Caco-2 (cell line): ENCODE results near the gene RCOR3. TPM values are rescaled to one million over a fixed set of nuclear protein-coding genes. Genes with fewer than 3 reads are reported as not detected.
"Not testable (repeated sequence)": the region's sequence is repeated elsewhere in the genome, so short reads cannot be mapped to it uniquely, and the experiment has no call there.

Source experiments
- BruUV-seq: library from RNA; stranded (reverse); fragments of 400-500 nt; replicated peaks from 2 replicates; lab custom pipeline; 2021; lab: Mats Ljungman, UMichigan
- CTCF ChIA-PET: fragments of 300-600 bp; sonication (Branson Sonifier 250); formaldehyde crosslinking; loops from one replicate; lab custom pipeline; 2022; ENCODE audit warnings: antibody characterized with exemption; lab: Charles Lee
- POLR2A ChIA-PET: fragments of 300-600 bp; sonication (Branson Sonifier 250); formaldehyde crosslinking; loops from one replicate; lab custom pipeline; 2022; ENCODE audit warnings: antibody characterized with exemption; lab: Charles Lee
- DNase-seq, 2 experiments: peaks; one replicate each; pipeline versions ENCODE4 v3.0.0 to v3.0.0-alpha.2; 2020 to 2022
- H3K27me3 ChIP-seq: replicated peaks from 2 replicates; pipeline ENCODE4 v1.6.0; 2011; ENCODE audit warnings: low read length; ENCODE audit not compliant: control insufficient read depth, insufficient read depth
- H3K36me3 ChIP-seq: 2 replicates; pipeline ENCODE4 v1.5.1; 2011; ENCODE audit warnings: low read length; ENCODE audit not compliant: control insufficient read depth, insufficient read depth
- H3K4me1 ChIP-seq: fragments of 250-450 bp; sonication (Bioruptor Pico); 2 replicates; pipeline ENCODE4 v1.5.1; 2020; ENCODE audit warnings: mild to moderate bottlenecking
- H3K4me3 ChIP-seq: 2 replicates; pipeline ENCODE4 v1.5.1; 2011; ENCODE audit warnings: low read depth, mild to moderate bottlenecking, control low read depth, low read length
- H3K9me3 ChIP-seq: fragments of 250-450 bp; sonication (Bioruptor Pico); 2 replicates; pipeline ENCODE4 v1.5.1; 2020; ENCODE audit warnings: mild to moderate bottlenecking, moderate library complexity
- H3K27ac Mint-ChIP-seq: one replicate; pipeline ENCODE4 v1.8.0; 2022; ENCODE audit warnings: mixed read lengths; ENCODE audit not compliant: unreplicated experiment
- H3K27me3 Mint-ChIP-seq: one replicate; pipeline ENCODE4 v1.8.0; 2022; ENCODE audit warnings: mixed read lengths; ENCODE audit not compliant: insufficient read depth, unreplicated experiment
- H3K36me3 Mint-ChIP-seq: one replicate; pipeline ENCODE4 v1.8.0; 2022; ENCODE audit warnings: mild to moderate bottlenecking, mixed read lengths; ENCODE audit not compliant: insufficient read depth, unreplicated experiment
- H3K4me1 Mint-ChIP-seq: one replicate; pipeline ENCODE4 v1.8.0; 2022; ENCODE audit warnings: low read depth, mixed read lengths; ENCODE audit not compliant: unreplicated experiment
- H3K4me3 Mint-ChIP-seq: one replicate; pipeline ENCODE4 v1.8.0; 2022; ENCODE audit warnings: mild to moderate bottlenecking, moderate library complexity, mixed read lengths; ENCODE audit not compliant: unreplicated experiment
- H3K9me3 Mint-ChIP-seq: one replicate; pipeline ENCODE4 v1.8.0; 2022; ENCODE audit warnings: mixed read lengths; ENCODE audit not compliant: unreplicated experiment
- intact Hi-C: fragments of 100-400 bp; cut with micrococcal nuclease; formaldehyde crosslinking; loops from one replicate; pipeline ENCODE4 v1.10.0; 2022; ENCODE audit not compliant: unreplicated experiment
- total RNA-seq: library from RNA; stranded (reverse); gene quantifications from 2 replicates; pipeline ENCODE4 v1.2.3, GENCODE V29; 2022
- TF ChIP-seq, protein P1 (sequence below), 2 experiments: fragments of 200-600 bp in 1 of 2; IDR thresholded peaks; 1 replicate in 1 of 2; 2 replicates in 1 of 2; pipeline versions ENCODE4 v1.5.1 to v1.8.0; 2011 to 2022; ENCODE audit warnings: antibody characterized with exemption in 1 of 2, control low read depth in 1 of 2, inconsistent platforms in 1 of 2, low read depth in 1 of 2, low read length in 1 of 2, mild to moderate bottlenecking in 1 of 2, moderate library complexity in 1 of 2; ENCODE audit not compliant: insufficient read depth in 1 of 2, severe bottlenecking in 1 of 2, unreplicated experiment in 1 of 2

Gene RCOR3
- total RNA-seq, 1 experiment from 2014 or later = 42.3 TPM

GRCh38 chr1:211213702-211214101 is 45.5 kb upstream of the RCOR3 start:
- no peak overlapping the region for H3K4me3 Mint-ChIP-seq
- ChIA-PET POLR2A (no interaction called here), CTCF (no interaction called here)
- no peaks in the 10 kb centered on the region for H3K36me3 Mint-ChIP-seq
- Histone ChIP-seq H3K36me3 (no peaks in the 10 kb centered on the region), H3K27me3 (no peaks in the 10 kb centered on the region), H3K4me1 (no peaks in the 10 kb centered on the region), H3K9me3 (0 out of 2 replicates have a peak, but pooled peaks cover 4% of the 10 kb centered on the region), H3K4me3 (no peak overlapping the region)
- DNase-seq = no peak
- no peaks in the 10 kb centered on the region for H3K9me3 Mint-ChIP-seq
- H3K27ac Mint-ChIP-seq = no peak overlapping the region
- H3K4me1 Mint-ChIP-seq = no peaks in the 10 kb centered on the region
- intact Hi-C loops = no loop called here
- TF ChIP-seq, protein P1, sequence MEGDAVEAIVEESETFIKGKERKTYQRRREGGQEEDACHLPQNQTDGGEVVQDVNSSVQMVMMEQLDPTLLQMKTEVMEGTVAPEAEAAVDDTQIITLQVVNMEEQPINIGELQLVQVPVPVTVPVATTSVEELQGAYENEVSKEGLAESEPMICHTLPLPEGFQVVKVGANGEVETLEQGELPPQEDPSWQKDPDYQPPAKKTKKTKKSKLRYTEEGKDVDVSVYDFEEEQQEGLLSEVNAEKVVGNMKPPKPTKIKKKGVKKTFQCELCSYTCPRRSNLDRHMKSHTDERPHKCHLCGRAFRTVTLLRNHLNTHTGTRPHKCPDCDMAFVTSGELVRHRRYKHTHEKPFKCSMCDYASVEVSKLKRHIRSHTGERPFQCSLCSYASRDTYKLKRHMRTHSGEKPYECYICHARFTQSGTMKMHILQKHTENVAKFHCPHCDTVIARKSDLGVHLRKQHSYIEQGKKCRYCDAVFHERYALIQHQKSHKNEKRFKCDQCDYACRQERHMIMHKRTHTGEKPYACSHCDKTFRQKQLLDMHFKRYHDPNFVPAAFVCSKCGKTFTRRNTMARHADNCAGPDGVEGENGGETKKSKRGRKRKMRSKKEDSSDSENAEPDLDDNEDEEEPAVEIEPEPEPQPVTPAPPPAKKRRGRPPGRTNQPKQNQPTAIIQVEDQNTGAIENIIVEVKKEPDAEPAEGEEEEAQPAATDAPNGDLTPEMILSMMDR (IDR thresholded peaks at IDR 0.05; ENCODE audit: insufficient read depth in 1 of 2, low read depth in 1 of 2, low read length in 1 of 2, severe bottlenecking in 1 of 2, unreplicated experiment in 1 of 2) = no peak
- peaks cover 3% of the 10 kb centered on the region for H3K27me3 Mint-ChIP-seq
- BruUV-seq = no TSS peak

DNA sequence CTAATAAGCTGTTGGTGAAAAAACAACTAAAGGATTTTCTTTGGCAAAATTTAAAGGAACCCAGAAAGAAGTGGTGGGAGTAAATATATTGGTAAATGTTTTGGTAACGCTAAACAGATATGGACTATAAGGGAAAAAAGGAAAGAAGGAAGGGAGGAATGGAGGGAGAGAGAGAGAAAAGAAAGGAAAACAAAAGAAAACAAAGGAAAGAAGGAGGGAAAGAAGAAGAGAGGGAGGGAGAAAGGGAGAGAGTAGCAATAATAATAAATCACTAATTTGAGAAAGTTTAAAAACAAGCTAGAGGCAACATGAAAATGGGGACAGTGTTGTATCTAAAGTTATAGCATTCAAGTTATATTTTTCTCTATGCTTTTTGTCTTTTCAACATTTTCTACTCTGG is 43.6 kb upstream of the RCOR3 start:
- CTCF ChIA-PET = no interaction called here
- Mint-ChIP-seq H3K27me3 (peaks cover 3% of the 10 kb centered on the region), H3K36me3 (no peaks in the 10 kb centered on the region), H3K27ac (no peak overlapping the region), H3K4me1 (no peaks in the 10 kb centered on the region), H3K4me3 (no peak overlapping the region), H3K9me3 (peaks cover 4% of the 10 kb centered on the region)
- H3K4me3 ChIP-seq = no peak overlapping the region
- no peaks in the 10 kb centered on the region for H3K27me3 ChIP-seq
- no TSS peak for BruUV-seq
- POLR2A ChIA-PET = no interaction called here
- 0 out of 2 replicates have a peak, but pooled peaks cover 4% of the 10 kb centered on the region for H3K9me3 ChIP-seq
- no peak for DNase-seq
- H3K4me1 ChIP-seq = no peaks in the 10 kb centered on the region
- no peaks in the 10 kb centered on the region for H3K36me3 ChIP-seq
- intact Hi-C loops = no loop called here
- TF ChIP-seq, protein P1 (IDR thresholded peaks at IDR 0.05; ENCODE audit: insufficient read depth in 1 of 2, low read depth in 1 of 2, low read length in 1 of 2, severe bottlenecking in 1 of 2, unreplicated experiment in 1 of 2) = no peak

GRCh38 chr1:211217392-211217791 is 41.8 kb upstream of the RCOR3 start:
- no peaks in the 10 kb centered on the region for H3K27me3 ChIP-seq
- POLR2A ChIA-PET = no interaction called here
- H3K36me3 ChIP-seq = no peaks in the 10 kb centered on the region
- TF ChIP-seq, protein P1 (IDR thresholded peaks at IDR 0.05; ENCODE audit: insufficient read depth in 1 of 2, low read depth in 1 of 2, low read length in 1 of 2, severe bottlenecking in 1 of 2, unreplicated experiment in 1 of 2) = no peak
- CTCF ChIA-PET = no interaction called here
- no peaks in the 10 kb centered on the region for H3K36me3 Mint-ChIP-seq
- H3K4me1 Mint-ChIP-seq = peaks cover 7% of the 10 kb centered on the region
- no peak overlapping the region for H3K4me3 Mint-ChIP-seq
- H3K9me3 ChIP-seq = 0 out of 2 replicates have a peak, but pooled peaks cover 4% of the 10 kb centered on the region
- peaks cover 6% of the 10 kb centered on the region for H3K9me3 Mint-ChIP-seq
- no peak overlapping the region for H3K27ac Mint-ChIP-seq
- H3K4me3 ChIP-seq = no peak overlapping the region
- H3K27me3 Mint-ChIP-seq = peaks cover 3% of the 10 kb centered on the region
- intact Hi-C loops = no loop called here
- DNase-seq = no peak
- H3K4me1 ChIP-seq = peaks cover 6% of the 10 kb centered on the region
- no TSS peak for BruUV-seq

- POLR2A ChIA-PET = interaction anchor here (1.0 kb wide), 1 partner anchor 648 kb away, joined by 8 read pairs; no protein-coding TSS in a partner anchor
- H3K36me3 ChIP-seq, H3K4me3 ChIP-seq, BruUV-seq, H3K9me3 ChIP-seq, H3K27me3 Mint-ChIP-seq, H3K36me3 Mint-ChIP-seq, H3K9me3 Mint-ChIP-seq, CTCF ChIA-PET, H3K27me3 ChIP-seq: not testable (repeated sequence)
- peak overlapping the region; percentile 13 for H3K4me3 Mint-ChIP-seq
- peak; percentile 64 to 70 for DNase-seq
- intact Hi-C loops = loop anchor here (1.0 kb wide), 1 partner anchor 36 kb away; no protein-coding TSS in a partner anchor
- peaks cover 18% of the 10 kb centered on the region for H3K4me1 Mint-ChIP-seq
- H3K27ac Mint-ChIP-seq = peak overlapping the region; percentile 21
- H3K4me1 ChIP-seq = peaks cover 15% of the 10 kb centered on the region
Observed at GRCh38 chr1:211222469-211223234, 36.5 kb upstream of the RCOR3 start.
